HG03064 (cell line): ENCODE results near the gene GTF3C1.

Experiments
- ATAC-seq: cut with Tn5 transposase; IDR thresholded peaks from one replicate; pipeline ENCODE4 v1.9.1; 2021; ENCODE audit warnings: low read depth; ENCODE audit not compliant: unreplicated experiment

GTF3C1 gene

GRCh38 chr16:27430923-27431484, 118.7 kb downstream of the GTF3C1 start:
- ATAC-seq: no peak

DNA sequence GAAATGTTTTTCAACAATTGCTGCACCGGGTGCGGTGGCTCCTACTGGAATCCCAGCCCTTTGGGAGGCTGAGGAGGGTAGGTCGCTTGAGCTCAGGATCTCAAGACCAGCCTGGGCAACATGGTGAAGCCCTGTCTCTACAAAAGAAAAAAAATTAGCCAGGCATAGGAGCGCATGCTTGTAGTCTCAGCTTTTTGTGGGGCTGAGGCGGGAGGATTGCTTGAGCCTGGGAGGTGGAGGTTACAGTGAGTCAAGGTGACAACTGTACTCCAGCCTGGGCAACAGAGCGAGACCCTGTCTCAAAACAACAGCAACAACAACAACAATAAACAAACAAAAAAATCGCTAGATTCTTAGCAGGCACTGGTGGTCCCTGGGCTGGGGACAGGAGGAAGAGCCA, 119.2 kb downstream of the GTF3C1 start:
- ATAC-seq: no peak

GRCh38 chr16:27429981-27430441, 119.7 kb downstream of the GTF3C1 start:
- no peak for ATAC-seq

DNA sequence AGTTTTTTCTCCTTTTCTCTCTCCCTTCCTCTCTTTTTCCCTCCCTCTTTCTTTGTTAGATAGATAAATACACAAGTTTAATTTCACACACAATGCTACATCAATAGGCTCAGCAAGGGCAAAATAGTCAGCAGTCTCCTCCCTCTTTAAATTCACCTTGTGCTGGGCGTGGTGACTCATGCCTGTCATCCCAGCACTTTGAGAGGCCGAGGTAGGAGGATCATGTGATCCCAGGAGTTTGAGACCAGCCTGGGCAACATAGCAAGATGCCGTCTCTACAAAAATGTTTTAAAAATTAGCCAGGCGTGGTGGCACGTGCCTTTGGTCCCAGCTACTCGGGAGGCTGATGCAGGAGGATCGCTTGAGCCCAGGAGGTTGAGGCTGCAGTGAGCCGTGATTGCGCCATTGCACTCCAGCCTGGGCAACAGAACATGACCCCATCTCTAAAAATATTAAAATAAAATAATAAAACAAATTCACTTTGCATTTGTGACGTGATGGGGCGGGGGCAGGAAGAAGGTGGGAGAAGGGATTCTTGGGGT, 120.3 kb downstream of the GTF3C1 start:
- no peak for ATAC-seq

DNA sequence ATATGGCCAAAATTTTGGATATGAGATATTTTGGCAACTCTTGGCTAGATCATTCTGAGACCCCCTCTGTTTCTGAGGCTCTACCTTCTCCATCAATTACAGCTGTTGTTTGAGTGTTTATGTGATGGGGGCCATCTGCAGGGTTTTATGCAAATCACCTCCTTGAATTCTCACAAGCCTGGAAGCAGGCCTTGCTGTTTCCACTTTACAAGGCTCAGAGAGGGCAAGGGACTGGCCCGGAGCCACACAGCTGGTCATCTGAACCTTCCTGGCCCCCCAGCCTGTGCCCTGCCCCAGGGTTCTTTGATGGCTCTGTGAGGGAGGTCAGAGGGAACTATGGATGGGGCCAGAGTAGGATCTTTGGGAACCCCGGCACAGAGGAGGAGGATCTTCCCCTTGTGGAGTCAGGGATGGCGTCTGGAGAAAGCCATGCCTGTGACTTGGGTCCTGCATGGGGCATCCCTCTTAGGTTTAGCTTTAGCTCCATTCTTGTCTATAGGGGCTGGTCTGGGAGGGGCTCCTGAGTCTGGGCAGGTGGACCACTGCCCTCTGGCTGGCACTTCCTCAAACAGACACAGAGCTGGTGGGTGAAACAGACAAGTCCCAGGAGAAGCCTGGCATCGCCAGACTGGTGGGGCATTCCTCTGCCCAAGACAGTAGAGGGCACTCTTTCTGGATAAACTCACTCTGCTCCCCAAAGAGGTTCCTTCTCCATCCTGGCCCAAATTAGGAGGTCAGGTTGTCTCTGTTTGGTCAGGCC, 121.5 kb downstream of the GTF3C1 start:
- no peak for ATAC-seq

GRCh38 chr16:27427538-27427937, 122.2 kb downstream of the GTF3C1 start:
- no peak for ATAC-seq

- peak; percentile 69 for ATAC-seq
Observed at GRCh38 chr16:27426423-27427408, 123.0 kb downstream of the GTF3C1 start.

GRCh38 chr16:27425961-27426360, 123.8 kb downstream of the GTF3C1 start:
- no peak for ATAC-seq

DNA sequence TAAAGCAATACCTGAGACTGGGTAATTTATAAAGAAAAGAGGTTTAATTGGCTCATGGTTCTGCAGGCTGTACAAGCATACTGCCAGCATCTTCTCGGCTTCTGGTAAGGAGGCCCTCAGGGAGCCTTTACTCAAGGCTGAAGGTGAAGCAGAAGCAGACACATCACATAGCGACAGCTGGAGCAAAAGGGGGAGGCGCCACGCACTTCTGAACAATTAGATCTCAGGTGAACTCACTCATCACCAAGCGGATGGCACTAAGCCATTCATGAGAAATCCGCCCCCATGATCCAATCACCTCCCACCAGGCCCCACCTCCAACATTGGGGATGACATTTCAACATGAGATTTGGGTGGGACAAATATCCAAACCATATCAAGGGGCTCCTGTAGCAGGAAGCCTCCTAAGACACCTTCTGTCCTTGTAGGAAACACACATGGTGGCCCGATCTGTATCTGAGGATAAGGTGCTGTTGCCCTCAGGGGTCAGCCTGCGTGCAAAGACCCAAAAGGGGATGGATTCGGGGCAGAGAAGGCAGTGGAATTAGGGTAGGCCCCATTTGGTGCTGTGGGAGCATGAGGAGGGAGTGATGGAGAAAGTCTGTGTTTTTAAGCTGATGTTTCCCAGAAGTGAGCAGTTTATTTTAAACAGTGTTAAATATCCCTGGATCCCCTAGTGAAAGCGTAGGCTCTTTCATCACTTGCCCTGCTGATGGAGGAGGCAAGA, 124.8 kb downstream of the GTF3C1 start:
- ATAC-seq: no peak

DNA sequence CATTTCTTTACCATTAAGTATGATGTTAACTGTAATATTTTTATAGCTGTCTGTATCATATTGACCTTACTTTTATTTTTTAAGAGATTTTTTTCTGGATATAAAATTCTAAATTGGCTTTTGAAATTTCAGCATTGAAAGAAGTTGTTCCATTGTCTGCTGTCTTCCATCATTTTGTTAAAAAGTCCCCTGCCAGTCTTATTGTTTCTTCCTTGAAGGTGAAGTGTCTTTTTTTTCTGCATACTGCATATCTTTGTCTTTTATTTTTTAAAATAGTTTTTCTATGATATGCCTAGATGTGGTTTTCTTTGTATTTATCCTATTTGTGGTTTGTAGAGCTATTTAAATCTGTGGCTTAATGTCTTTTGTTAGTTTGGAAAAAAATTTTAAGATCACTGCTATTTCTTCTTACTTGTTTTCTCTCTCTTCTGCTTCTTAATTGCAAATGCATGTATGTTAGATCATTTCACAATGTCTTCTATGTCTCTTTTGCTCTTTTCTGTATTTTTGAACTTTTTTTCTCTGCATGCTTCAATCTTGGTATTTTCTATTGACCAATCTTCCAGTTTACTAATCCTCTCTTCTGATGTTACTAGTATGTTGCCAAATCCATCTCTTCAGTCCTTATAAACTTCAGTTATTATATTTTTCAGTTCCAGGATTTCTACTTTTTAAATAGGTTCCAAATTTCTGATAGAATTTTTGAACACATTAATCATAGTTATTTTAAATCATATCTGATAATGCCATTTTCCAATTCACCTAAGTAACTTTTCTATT, 127.6 kb downstream of the GTF3C1 start:
- ATAC-seq: no peak

GRCh38 chr16:27417047-27417671, 132.6 kb downstream of the GTF3C1 start:
- ATAC-seq: no peak

DNA sequence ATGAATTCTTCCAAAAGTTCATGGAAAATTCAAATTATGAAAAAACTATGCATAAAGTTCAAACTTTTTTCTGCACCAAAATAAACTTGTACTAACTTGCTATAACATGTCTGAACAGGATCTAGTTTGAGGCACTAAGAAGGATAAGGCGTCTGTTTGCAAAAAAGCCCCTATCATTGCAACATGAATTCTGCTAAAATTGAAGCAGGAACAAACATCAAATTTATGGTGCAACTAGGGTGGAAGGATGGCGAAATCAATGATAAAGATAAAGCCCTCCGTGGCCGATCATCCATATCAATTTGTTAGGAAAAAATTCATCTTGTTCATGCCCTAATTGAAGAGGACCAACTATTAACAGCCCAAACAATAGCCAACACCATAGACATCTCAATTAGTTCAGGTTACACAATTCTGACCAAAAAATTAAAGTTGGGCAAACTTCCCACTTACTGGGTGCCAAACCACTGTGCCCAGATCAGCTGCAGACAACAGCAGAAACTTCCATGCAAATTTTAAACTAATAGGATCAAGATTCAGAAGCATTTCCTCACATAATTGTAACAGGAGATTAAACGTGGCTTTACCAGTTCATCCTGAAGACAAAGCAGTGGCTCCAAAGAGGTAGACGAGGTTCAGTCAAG, 134.8 kb downstream of the GTF3C1 start:
- no peak for ATAC-seq

DNA sequence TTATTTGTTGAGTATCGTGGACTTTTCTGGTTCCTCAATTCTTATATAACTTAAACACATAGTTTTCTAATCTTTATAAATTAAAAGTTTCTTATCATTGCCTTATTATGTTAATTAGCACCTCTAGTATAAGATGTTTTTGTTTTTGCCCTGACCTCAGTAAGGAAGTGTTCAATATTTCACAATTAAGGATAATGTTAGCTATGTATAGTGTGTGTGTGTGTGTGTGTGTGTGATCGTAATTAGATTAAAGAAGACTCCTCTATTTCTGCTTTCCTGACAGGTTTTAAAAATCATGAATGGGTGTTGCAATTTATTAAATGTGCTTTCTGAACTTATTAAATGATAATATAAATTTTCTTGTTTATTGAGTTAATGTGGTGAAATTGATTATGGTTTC, 135.8 kb downstream of the GTF3C1 start:
- no peak for ATAC-seq

DNA sequence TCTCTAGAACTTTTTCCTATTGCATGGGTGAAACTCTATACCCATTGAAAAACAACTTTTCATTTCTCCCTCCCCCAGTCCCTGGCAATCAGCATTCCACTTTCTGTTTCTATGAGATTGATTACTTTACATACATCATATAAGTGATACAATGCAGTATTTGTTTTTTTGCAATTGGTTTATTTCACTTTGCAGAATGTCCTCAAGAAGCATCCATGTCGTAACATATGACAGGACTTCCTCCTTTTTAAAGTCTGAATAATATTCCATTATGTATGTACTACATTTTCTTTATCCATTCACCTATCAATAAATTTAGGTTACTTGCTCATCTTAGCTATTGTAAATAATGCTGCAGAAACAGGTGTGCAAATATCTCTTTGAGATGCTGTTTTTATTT, 139.0 kb downstream of the GTF3C1 start:
- no peak for ATAC-seq
